GM10248 (cell line): ENCODE results near the gene KCNT1.
A peak's percentile ranks its signal among the peaks of the same experiment; 100 is the strongest.

Source experiments
- CTCF ChIA-PET: fragments of 300-600 bp; sonication (Branson Sonifier 250); formaldehyde crosslinking; extraction: SDS; loops from one replicate; lab custom pipeline; 2021; ENCODE audit warnings: antibody characterized with exemption; lab: Yijun Ruan, JAX
- POLR2A ChIA-PET: fragments of 350-650 bp; sonication (Branson Sonifier 250); formaldehyde crosslinking; extraction: SDS; loops from one replicate; lab custom pipeline; 2020; ENCODE audit warnings: antibody characterized with exemption; lab: Yijun Ruan, JAX
- DNase-seq: peaks from one replicate; pipeline ENCODE4 v3.0.0; 2012; ENCODE audit errors: extremely low spot score
- TF ChIP-seq, protein P1 (sequence below): IDR thresholded peaks from 2 replicates; pipeline ENCODE4 v1.5.1; 2012; ENCODE audit warnings: mild to moderate bottlenecking, low read depth; ENCODE audit errors: extremely low read depth, missing control alignments, control extremely low read depth

The KCNT1 gene

GRCh38 chr9:135662758-135663450, 39.1 kb upstream of the KCNT1 start, which contains the start of gene LCN9:
Gene LCN9 (plus strand): TSS chr9:135663309. CDS start chr9:135663322, 13 bp downstream.
- CTCF ChIA-PET = no interaction called here
- TF ChIP-seq, protein P1, sequence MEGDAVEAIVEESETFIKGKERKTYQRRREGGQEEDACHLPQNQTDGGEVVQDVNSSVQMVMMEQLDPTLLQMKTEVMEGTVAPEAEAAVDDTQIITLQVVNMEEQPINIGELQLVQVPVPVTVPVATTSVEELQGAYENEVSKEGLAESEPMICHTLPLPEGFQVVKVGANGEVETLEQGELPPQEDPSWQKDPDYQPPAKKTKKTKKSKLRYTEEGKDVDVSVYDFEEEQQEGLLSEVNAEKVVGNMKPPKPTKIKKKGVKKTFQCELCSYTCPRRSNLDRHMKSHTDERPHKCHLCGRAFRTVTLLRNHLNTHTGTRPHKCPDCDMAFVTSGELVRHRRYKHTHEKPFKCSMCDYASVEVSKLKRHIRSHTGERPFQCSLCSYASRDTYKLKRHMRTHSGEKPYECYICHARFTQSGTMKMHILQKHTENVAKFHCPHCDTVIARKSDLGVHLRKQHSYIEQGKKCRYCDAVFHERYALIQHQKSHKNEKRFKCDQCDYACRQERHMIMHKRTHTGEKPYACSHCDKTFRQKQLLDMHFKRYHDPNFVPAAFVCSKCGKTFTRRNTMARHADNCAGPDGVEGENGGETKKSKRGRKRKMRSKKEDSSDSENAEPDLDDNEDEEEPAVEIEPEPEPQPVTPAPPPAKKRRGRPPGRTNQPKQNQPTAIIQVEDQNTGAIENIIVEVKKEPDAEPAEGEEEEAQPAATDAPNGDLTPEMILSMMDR = no peak
- DNase-seq = peak; percentile 7

GRCh38 chr9:135663451-135663770, 38.6 kb upstream of the KCNT1 start:
- TF ChIP-seq, protein P1 = no peak
- DNase-seq = peak; percentile 15
- ChIA-PET CTCF (no interaction called here), POLR2A (no interaction called here)

More at GRCh38 chr9:135662758-135663450, 39.1 kb upstream of the KCNT1 start, which contains the start of gene LCN9:
- POLR2A ChIA-PET = no interaction called here

DNA sequence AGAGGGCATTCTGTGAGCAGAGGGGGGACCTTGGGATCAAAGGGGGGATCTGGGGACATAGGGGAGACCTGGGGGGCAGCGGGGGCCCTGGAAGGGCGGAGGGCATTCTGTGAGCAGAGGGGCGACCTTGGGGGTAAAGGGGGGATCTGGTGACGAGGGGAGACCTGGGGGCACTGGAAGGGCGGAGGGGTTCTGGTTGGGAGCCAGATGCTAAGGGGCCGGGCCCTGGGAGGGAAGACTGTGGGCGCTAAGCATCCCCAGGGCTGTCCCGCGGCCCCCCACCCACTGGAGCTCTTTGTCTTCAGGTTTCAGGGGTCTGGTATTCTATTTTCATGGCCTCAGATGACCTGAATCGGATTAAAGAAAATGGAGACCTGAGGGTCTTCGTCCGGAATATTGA, 38.1 kb upstream of the KCNT1 start:
- POLR2A ChIA-PET = no interaction called here
- no peak for DNase-seq
- TF ChIP-seq, protein P1 = no peak
- CTCF ChIA-PET = no interaction called here

- ChIA-PET POLR2A (no interaction called here), CTCF (no interaction called here)
- TF ChIP-seq, protein P1 = no peak
- DNase-seq = peak; percentile 12
Measured at GRCh38 chr9:135664266-135664665, 37.7 kb upstream of the KCNT1 start.

GRCh38 chr9:135664801-135665794, 36.9 kb upstream of the KCNT1 start:
- POLR2A ChIA-PET = no interaction called here
- TF ChIP-seq, protein P1 = no peak
- CTCF ChIA-PET = no interaction called here
- DNase-seq = peak; percentile 6

GRCh38 chr9:135665795-135666189, 36.2 kb upstream of the KCNT1 start:
- TF ChIP-seq, protein P1 = no peak
- CTCF ChIA-PET = no interaction called here
- POLR2A ChIA-PET = no interaction called here
- DNase-seq = peak; percentile 15
